Suprapubic skin (tissue), 4 donors: Measurements from ENCODE around the gene RDX.

Experiments
- EP300 ChIP-seq: sonication (generic); formaldehyde crosslinking; IDR thresholded peaks from one replicate; pipeline ENCODE4 v1.6.1; 2017; ENCODE audit warnings: antibody characterized with exemption
- POLR2A ChIP-seq, 2 donors: fragments of 450-650 bp; IDR thresholded peaks; one replicate each; pipeline ENCODE4 v1.6.1; 2017; ENCODE audit warnings: antibody characterized with exemption in 2 of 2, mild to moderate bottlenecking in 2 of 2, moderate library complexity in 2 of 2
- POLR2AphosphoS5 ChIP-seq, 3 donors: sonication (generic); formaldehyde crosslinking; IDR thresholded peaks; one replicate each; pipeline ENCODE4 v1.6.1; 2017; ENCODE audit warnings: antibody characterized with exemption in 3 of 3
- TF ChIP-seq, protein P1 (sequence below), 2 donors: fragments of 200-600 bp in 1 of 2; fragments of 450-650 bp in 1 of 2; sonication (generic) in 1 of 2; IDR thresholded peaks; one replicate each; pipeline ENCODE4 v1.5.1; 2016 to 2019; ENCODE audit warnings: antibody characterized with exemption in 2 of 2, mild to moderate bottlenecking in 1 of 2, moderate library complexity in 1 of 2

DNA sequence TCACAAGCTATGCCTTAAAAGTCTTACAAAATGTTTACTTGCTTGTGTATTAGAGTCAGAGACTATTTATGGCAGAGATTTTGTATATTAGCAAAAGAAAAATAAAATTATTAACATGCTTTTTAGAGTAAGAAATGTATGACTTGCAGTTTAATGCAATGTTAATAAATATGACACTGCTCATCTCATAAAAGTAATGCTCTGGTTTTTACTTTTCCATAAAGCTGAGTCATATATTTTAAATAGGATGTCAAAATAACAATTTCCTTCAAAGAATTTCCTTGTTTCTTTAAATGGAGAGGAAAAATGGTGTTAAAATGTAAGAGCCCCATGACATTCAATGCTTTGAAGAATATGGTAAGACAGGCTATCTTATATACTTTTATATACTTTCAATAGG, 16.3 kb upstream of the RDX start:
- TF ChIP-seq, protein P1, sequence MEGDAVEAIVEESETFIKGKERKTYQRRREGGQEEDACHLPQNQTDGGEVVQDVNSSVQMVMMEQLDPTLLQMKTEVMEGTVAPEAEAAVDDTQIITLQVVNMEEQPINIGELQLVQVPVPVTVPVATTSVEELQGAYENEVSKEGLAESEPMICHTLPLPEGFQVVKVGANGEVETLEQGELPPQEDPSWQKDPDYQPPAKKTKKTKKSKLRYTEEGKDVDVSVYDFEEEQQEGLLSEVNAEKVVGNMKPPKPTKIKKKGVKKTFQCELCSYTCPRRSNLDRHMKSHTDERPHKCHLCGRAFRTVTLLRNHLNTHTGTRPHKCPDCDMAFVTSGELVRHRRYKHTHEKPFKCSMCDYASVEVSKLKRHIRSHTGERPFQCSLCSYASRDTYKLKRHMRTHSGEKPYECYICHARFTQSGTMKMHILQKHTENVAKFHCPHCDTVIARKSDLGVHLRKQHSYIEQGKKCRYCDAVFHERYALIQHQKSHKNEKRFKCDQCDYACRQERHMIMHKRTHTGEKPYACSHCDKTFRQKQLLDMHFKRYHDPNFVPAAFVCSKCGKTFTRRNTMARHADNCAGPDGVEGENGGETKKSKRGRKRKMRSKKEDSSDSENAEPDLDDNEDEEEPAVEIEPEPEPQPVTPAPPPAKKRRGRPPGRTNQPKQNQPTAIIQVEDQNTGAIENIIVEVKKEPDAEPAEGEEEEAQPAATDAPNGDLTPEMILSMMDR (IDR thresholded peaks at IDR 0.05), result no peak
- TF ChIP-seq POLR2A (IDR thresholded peaks at IDR 0.05) (no peak), POLR2AphosphoS5 (IDR thresholded peaks at IDR 0.05) (no peak), EP300 (no peak)
